ENCODE results near the gene MYH4.

DNA sequence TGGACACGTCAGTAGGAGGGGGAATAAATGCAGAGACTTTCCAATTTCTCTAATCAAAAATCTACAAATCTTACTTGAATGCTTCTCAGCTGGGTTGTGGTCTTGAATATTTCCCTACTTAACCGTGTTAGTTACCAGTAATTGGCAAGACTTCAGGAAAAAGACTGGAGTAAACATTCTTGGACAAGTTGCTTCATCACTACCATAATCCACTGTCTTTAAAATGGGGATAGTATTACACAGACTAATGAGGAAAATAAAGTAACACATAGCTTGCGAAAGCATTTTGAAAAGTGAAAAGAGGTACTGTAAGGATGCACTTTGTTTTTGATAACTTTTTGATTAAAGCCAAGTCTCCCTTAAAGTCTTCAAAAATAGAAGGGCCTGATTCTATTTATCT is 30.6 kb upstream of the MYH4 start:
- TF ChIP-seq, protein P1, sequence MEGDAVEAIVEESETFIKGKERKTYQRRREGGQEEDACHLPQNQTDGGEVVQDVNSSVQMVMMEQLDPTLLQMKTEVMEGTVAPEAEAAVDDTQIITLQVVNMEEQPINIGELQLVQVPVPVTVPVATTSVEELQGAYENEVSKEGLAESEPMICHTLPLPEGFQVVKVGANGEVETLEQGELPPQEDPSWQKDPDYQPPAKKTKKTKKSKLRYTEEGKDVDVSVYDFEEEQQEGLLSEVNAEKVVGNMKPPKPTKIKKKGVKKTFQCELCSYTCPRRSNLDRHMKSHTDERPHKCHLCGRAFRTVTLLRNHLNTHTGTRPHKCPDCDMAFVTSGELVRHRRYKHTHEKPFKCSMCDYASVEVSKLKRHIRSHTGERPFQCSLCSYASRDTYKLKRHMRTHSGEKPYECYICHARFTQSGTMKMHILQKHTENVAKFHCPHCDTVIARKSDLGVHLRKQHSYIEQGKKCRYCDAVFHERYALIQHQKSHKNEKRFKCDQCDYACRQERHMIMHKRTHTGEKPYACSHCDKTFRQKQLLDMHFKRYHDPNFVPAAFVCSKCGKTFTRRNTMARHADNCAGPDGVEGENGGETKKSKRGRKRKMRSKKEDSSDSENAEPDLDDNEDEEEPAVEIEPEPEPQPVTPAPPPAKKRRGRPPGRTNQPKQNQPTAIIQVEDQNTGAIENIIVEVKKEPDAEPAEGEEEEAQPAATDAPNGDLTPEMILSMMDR (IDR thresholded peaks at IDR 0.05) = no peak
- TF ChIP-seq POLR2A (IDR thresholded peaks at IDR 0.05) (no peak), POLR2AphosphoS5 (IDR thresholded peaks at IDR 0.05) (no peak)
